Measurements from ENCODE around the gene EYS.

Gene EYS
- total RNA-seq = 0 to 0.36 (median 0.09) reads per million in 4 experiments

DNA sequence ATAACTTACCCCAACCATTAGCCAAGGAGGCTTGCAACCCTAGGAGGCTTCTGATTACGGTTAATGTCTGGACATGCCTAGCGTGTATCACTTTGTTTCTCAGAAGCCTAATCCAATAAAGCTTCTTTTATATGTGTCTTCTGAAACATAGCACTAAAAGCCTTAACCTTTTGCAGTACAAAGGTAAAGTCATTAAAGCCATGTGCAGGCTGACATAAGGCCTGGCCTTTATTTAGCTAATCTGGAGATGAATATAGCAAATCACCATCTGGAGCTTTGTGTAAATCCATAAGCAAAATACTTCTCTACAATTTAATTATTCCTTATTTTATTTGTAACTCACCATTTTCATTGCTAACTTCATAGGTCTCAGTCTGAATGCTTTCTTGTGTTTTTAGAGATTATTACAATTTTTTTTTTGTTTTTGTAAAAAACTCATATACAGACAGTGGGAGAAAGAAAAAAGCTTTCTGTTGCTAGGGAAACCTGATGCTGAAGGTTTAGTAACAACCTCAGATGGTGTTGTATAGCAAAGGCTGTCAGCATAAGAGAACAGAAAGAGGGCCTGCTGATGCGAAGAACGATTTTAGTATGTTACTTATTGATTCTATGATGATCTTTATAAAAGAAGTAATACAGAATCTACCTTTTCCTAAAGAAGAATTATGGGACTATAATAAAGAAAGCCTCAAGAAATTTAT is at the start of gene EYS:
Gene EYS, minus strand, starts transcription at position 101 of the 701 bp plus-strand sequence. CDS start 211,816 bp downstream, outside the sequence.
- DNase-seq = no peak

DNA sequence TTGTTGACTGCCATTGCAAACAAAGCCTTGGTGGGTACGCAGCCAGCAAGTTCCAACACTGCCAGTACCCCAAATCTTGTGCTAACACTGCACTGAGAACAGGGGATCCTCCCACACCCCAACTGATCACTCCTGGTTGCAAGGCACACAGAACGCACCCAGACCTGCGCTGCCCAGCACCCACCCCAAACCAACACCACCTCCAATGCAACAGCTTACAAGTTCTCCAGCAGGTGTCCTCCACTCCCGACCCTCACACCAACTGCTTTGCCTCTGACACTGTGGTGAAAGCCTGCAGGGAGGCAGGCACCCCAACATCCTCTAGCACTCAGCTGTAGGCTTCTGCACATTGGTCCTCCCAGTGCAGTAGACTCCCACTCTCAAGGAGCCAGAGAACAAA is 39.3 kb upstream of the EYS start:
- no peak for DNase-seq

DNA sequence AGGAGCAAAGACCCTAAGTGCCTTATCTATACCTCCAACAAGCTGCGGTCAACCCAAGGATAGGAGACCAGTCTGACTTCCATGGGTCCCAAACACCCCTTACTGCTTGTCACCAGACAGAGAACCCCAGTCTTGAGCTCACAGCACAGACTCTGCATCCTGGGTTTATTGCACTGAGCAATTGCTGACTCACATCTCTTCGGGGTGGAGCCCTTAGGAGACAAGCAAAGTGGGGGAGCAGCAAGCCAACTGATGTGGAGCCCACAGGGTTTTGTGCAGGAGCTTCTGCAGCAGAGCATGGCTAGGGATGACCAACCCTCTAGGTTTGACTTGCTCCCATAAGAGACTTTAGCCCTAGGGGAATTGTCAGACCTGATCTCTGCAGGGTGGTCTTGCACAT is 38.6 kb upstream of the EYS start:
- DNase-seq = no peak

GRCh38 chr6:65728879-65729479 is 22.0 kb upstream of the EYS start:
- no peak for DNase-seq

- DNase-seq = no peak
Observed at GRCh38 chr6:65719101-65719500, 12.1 kb upstream of the EYS start.

GRCh38 chr6:65711531-65711930 is 4.5 kb upstream of the EYS start:
- DNase-seq = no peak

GRCh38 chr6:65709099-65709830 is 2.2 kb upstream of the EYS start:
- no peak for DNase-seq

DNA sequence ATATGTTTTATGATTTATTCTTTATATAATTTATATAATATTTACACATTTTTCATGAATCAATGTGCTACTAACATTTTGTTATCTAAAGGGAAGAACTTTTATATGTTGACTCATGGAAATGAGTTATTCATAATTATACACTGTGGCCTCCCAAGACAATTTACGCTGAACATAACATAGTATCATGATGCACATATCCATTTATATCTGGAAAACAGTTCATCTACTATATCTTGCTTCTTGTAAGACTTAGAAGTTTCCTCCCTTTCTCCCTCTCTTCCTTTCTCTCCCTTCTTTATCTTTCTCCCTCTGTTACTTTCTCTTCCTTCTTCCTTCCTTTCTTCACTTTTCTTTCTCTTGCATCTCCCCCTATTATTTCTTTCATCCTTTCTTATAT is 1.1 kb upstream of the EYS start:
- no peak for DNase-seq

DNA sequence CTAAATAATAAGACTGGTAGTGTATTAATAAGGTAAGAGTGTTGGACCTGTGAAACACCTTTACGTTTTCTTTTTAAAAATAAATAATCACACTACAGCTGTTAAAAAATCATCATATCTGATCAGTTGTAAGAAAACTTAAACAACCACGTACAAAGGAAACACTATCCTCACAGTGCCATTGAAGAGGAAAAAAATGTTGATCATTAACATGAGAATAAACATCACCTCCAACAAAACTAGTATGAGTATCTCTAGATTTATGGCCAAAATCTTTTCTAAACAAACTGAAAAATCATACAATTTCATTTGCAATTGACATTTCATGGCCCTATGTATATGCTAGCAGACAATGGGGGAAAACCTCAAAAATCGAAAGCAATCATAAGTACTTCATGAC is 590 bp downstream of the EYS start:
- no peak for DNase-seq

DNA sequence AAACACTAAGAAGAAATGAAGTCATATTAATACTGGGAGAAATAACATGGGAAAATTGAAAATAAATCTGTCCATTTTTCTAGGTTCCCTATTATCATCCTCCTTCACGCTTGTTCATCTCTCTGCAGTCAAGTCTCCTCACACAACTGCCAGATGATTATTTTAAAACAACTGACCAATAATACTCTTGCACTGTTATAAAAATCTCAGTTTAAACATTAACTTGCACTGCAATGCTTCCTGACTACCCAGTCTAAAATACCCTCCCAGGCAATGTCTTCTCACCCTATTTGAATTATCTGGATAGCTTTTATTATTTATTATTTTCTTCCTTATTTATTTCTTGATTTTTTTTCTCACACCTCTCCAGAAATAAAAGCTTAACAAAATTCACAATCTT is 5.7 kb downstream of the EYS start:
- DNase-seq = no peak

DNA sequence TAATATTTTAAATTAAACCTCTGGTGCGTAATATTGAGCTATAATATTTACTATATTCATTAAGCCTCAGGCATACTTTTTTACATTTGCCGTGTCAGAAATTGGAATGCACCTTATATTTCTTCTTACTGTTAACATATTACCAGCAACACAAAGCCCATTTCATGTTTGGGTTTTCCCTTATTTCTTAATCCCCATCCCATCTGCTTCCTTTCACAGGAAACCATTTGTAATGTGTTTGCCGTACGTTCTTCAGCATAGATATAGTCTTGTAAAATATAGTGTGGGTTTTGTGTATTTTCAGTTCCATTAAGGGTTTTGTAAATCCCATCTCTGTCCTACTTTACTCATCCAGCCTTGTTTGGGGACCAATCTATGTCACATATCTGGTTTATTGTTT is 6.5 kb downstream of the EYS start:
- DNase-seq = no peak

GRCh38 chr6:65692109-65692508 is 14.9 kb downstream of the EYS start:
- no peak for DNase-seq

GRCh38 chr6:65680232-65680631 is 26.8 kb downstream of the EYS start:
- no peak for DNase-seq

DNA sequence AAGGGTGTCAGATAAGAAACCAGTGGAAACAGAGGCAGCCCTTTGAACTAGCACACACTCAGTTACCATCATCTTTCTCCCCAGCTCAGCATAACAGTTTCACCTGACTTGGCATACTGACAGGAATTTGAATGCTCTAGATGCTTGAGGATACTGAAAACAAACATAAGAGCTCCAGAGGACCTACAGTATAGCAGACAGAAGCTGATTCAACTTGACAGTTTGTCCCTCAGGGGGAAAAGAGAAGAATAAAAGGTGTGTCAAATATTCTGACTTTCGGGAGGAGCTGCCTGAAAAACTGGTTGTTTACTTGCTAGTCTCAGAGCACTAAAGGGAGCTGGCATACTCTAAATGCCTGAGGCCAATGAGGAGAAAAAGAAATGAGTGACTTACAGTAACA is 35.1 kb downstream of the EYS start:
- DNase-seq = no peak

DNA sequence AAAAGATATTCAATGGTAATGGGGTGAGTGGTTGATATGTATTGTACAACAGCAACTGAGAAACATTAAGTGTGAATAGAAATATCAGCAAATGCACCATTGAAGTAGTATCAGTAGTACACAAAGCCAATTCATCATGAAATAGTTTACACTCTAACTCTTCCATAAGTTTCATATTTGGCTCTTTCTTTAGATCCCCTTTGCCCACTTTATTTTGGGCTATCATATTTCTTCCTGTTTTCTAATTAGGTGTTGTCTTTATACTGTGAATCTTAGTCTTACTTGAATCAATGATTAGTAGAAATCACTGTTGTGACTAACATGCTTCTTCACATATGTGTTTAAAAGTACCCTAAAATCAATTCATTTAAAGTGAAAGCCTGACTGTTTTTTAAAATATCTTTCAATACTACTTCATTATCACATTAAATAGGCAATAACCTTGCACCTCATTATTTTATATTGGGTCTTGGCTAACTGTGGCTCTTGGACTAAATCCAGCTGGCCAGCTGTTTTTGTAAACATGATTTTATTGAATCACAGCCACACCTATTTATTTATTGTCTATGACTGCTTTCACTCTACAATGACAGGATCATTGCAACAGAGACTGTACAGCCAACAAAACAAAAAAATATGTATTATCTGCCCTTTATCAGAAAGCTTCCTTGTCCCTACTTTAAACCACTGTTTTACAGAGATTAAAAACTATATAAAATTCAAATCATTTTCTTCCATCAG is 38.9 kb downstream of the EYS start:
- no peak for DNase-seq

- no peak for DNase-seq
Observed at GRCh38 chr6:65650086-65650485, 56.9 kb downstream of the EYS start.

- no peak for DNase-seq
Observed at GRCh38 chr6:65649392-65649791, 57.6 kb downstream of the EYS start.

GRCh38 chr6:65646544-65646943 is 60.5 kb downstream of the EYS start:
- DNase-seq = no peak

DNA sequence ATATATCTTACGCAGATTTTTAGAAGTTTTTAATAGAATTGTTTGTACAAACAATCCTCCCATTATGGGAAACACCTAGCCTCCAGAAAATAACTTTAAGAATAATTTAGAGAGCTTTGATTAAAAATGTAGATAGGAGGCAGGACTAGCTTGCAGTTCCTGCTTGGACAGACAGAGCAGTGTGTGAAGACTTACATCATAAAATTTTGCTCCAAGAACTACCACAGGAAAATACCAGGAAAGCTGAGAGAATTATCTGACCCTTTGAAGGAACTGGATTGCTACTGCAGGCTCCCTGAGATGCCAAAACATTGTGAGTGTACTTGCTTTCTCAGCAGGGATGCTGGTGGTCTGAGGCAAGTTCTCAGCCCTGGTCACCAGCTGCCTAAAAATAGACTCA is 64.2 kb downstream of the EYS start:
- DNase-seq = no peak

DNA sequence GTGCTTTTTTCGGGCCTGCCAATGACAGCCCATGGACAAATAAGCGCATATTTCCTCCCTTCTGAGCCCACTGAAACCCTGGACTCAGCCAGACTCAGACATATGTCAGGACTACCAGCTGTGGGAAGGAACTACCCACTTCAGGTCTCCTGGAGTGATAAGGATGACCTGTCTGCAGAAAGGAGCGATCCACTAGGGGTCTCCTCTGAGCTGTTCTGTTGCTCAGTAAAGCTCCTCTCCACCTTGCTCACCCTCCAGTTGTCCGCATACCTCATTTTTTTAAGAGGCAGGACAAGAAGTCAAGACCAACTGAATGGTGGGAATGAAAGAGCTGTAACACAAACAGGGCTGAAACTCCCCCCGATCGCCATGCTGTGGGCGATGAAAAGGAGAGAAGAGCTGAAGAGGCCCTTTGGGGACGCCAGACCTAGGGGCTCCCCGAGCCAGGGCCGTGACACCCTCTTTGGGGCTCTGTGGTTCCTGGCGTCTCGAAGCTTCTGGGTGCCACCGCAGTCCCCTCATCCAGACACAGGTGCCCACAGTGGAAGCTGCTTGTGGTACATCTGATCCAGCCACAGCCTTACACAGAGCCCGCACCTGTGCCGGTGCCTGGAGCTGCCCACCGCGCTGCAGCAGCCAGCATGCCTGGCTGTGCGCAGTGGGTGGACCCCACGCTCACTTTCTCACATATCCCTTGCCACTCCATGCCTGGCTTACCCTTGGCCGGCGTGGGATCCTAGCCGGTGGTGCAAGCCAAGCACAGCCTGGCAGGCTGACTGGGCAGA is 68.8 kb downstream of the EYS start:
- no peak for DNase-seq

DNA sequence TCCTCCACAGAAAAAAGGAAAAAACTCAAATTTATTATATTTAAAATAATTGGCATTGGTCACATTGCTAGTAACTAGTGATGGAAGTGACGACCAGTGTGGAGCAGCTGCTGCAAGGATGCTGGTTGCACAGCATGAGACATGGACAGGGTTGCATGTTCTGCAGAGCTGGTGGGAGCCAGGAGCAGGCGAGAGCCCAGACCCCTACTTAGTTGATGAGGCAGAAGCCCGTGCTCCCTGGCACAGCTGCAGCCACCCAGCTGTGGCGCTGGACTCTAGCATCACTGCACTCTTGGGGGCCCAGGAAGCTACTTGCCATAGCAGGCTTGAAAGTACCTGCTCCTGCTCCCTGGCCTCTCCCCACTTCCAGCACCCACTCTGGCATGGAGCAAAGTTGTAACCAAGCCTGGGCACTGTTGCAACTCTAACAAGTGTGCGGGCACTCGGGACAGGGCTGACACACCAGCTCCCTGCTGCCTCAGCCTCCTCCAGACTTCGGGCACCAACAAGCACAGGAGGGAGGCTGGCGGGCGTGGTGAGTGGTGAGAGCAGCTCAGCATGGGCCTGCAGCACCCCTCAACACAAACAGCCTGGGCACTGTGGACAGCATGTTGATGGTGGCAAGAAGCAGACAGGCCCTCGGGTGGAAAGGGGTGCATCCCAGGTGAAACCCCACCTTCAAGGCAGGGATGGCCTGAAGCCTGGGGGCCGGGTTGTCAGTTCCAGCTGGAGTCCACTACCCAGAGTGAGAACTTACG is 69.6 kb downstream of the EYS start:
- no peak for DNase-seq

- DNase-seq = no peak
Observed at GRCh38 chr6:65633501-65633900, 73.5 kb downstream of the EYS start.
